Loucy (cell line): ENCODE results near the gene USP17L27.
"Not testable (repeated sequence)": the region's sequence is repeated elsewhere in the genome, so short reads cannot be mapped to it uniquely, and the experiment has no call there.

Experiments used
- CTCF ChIP-seq: fragments of 200-600 bp; sonication (generic); conservative IDR thresholded peaks from 2 replicates; pipeline ENCODE4 v1.5.1; 2014; ENCODE audit warnings: mild to moderate bottlenecking, antibody characterized with exemption, low read length
- EZH2phosphoT487 ChIP-seq: fragments of 200-600 bp; IDR thresholded peaks from 2 replicates; pipeline ENCODE4 v1.6.1; 2018; ENCODE audit warnings: antibody characterized with exemption, mild to moderate bottlenecking, moderate library complexity, borderline replicate concordance

GRCh38 chr4:9362829-9363228, 18.9 kb downstream of the USP17L27 start, which contains the start of gene USP17L30:
- TF ChIP-seq CTCF, EZH2phosphoT487: not testable (repeated sequence)
